ENCODE data around the gene CTNNA3.

Gene CTNNA3

GRCh38 chr10:66927251-66927935 is 768.6 kb downstream of the CTNNA3 start:
- no peak for DNase-seq

GRCh38 chr10:66926841-66927240 is 769.2 kb downstream of the CTNNA3 start:
- no peak for DNase-seq

- DNase-seq: peak; percentile 74
These were observed 769.9 kb downstream of the CTNNA3 start, which contains the start of gene LRRTM3 for GRCh38 chr10:66925896-66926715. Gene LRRTM3 (plus strand): TSS chr10:66926036.

GRCh38 chr10:66925373-66925772 is 770.6 kb downstream of the CTNNA3 start:
- no peak for DNase-seq

- DNase-seq: no peak
These were observed 771.2 kb downstream of the CTNNA3 start for GRCh38 chr10:66924674-66925345.

- no peak for DNase-seq
These were observed 776.7 kb downstream of the CTNNA3 start for GRCh38 chr10:66919248-66919647.

GRCh38 chr10:66917104-66917503 is 778.9 kb downstream of the CTNNA3 start:
- no peak for DNase-seq

- DNase-seq: no peak
These were observed 780.0 kb downstream of the CTNNA3 start for GRCh38 chr10:66916030-66916429.

- DNase-seq: no peak
These were observed 785.3 kb downstream of the CTNNA3 start for GRCh38 chr10:66910671-66911070.

- no peak for DNase-seq
These were observed 803.1 kb downstream of the CTNNA3 start for GRCh38 chr10:66892871-66893270.

GRCh38 chr10:66888237-66888636 is 807.8 kb downstream of the CTNNA3 start:
- DNase-seq: no peak

GRCh38 chr10:66886848-66887247 is 809.1 kb downstream of the CTNNA3 start:
- DNase-seq: no peak

GRCh38 chr10:66882271-66882670 is 813.7 kb downstream of the CTNNA3 start:
- DNase-seq: no peak

- DNase-seq: no peak
These were observed 814.2 kb downstream of the CTNNA3 start for GRCh38 chr10:66881814-66882213.

- no peak for DNase-seq
These were observed 815.2 kb downstream of the CTNNA3 start for GRCh38 chr10:66880826-66881225.

GRCh38 chr10:66880292-66880691 is 815.7 kb downstream of the CTNNA3 start:
- DNase-seq: no peak

GRCh38 chr10:66877361-66877760 is 818.6 kb downstream of the CTNNA3 start:
- DNase-seq: no peak

GRCh38 chr10:66869635-66870034 is 826.4 kb downstream of the CTNNA3 start:
- no peak for DNase-seq

GRCh38 chr10:66862687-66863258 is 833.2 kb downstream of the CTNNA3 start:
- no peak for DNase-seq

- DNase-seq: no peak
These were observed 835.5 kb downstream of the CTNNA3 start for GRCh38 chr10:66860376-66860945.

- no peak for DNase-seq
These were observed 843.2 kb downstream of the CTNNA3 start for GRCh38 chr10:66852811-66853210.

GRCh38 chr10:66848856-66849255 is 847.1 kb downstream of the CTNNA3 start:
- DNase-seq: no peak

All from femur (tissue), 1 donor.